Subcutaneous adipose tissue (tissue), 4 donors: Measurements from ENCODE around the gene EED. TPM values are rescaled to one million over a fixed set of nuclear protein-coding genes. Genes with fewer than 3 reads are reported as not detected.

ENCODE experiments used
- CTCF ChIP-seq: fragments of 450-650 bp; IDR thresholded peaks from one replicate; pipeline ENCODE4 v1.5.1; 2016; ENCODE audit warnings: low read depth, mild to moderate bottlenecking, control low read depth, antibody characterized with exemption, moderate library complexity
- total RNA-seq, 4 donors: library from RNA; depleted of rRNA; stranded (reverse); fragments of >200 nt; gene quantifications; one replicate each; pipeline ENCODE4 v1.1.0, GENCODE V29; 2016

EED gene
- total RNA-seq, 4 donors from 2014 or later, result 14.7 to 28.4 (median 24.3) TPM

- TF ChIP-seq CTCF, result no peak
These were observed 34.5 kb upstream of the EED start for GRCh38 chr11:86209806-86210657.

GRCh38 chr11:86210898-86211297 lies 33.7 kb upstream of the EED start:
- no peak for TF ChIP-seq CTCF

- TF ChIP-seq CTCF, result no peak
These were observed 32.9 kb upstream of the EED start for GRCh38 chr11:86211619-86212018.

GRCh38 chr11:86212019-86212611 lies 32.4 kb upstream of the EED start:
- TF ChIP-seq CTCF, result no peak

GRCh38 chr11:86214710-86215109 lies 29.8 kb upstream of the EED start:
- TF ChIP-seq CTCF, result no peak

GRCh38 chr11:86218125-86219084 lies 26.1 kb upstream of the EED start:
- no peak for TF ChIP-seq CTCF
